Endodermal cell (in vitro differentiated cells): ENCODE measurements around the gene ADAMTS18. TPM values are rescaled to one million over a fixed set of nuclear protein-coding genes. Genes with fewer than 3 reads are reported as not detected.

Experiments used
- DNase-seq: peaks from one replicate; pipeline ENCODE4 v3.0.0-alpha.2; 2017
- H3K27ac ChIP-seq: 2 replicates; pipeline ENCODE4 v1.5.1; 2013; ENCODE audit warnings: mild to moderate bottlenecking, low read depth, low read length, moderate library complexity
- H3K27me3 ChIP-seq: 2 replicates; pipeline ENCODE4 v1.6.1; 2013; ENCODE audit warnings: mild to moderate bottlenecking, low read length, moderate library complexity; ENCODE audit not compliant: insufficient read depth, control insufficient read depth, poor library complexity, severe bottlenecking
- H3K36me3 ChIP-seq: 2 replicates; pipeline ENCODE4 v1.7.0; 2013; ENCODE audit warnings: mild to moderate bottlenecking, low read length, moderate library complexity; ENCODE audit not compliant: control insufficient read depth, insufficient read depth
- H3K4me1 ChIP-seq: one replicate; pipeline ENCODE4 v1.7.0; 2013; ENCODE audit warnings: low read length; ENCODE audit not compliant: control insufficient read depth, insufficient read depth
- H3K4me3 ChIP-seq: 2 replicates; pipeline ENCODE4 v1.5.1; 2013; ENCODE audit warnings: mild to moderate bottlenecking, low read length, moderate library complexity
- H3K9ac ChIP-seq: 2 replicates; pipeline ENCODE4 v1.6.1; 2013; ENCODE audit warnings: mild to moderate bottlenecking, low read length, moderate library complexity; ENCODE audit not compliant: poor library complexity, severe bottlenecking; ENCODE audit errors: extremely low read depth
- H3K9me3 ChIP-seq: 2 replicates; pipeline ENCODE4 v1.6.1; 2013; ENCODE audit warnings: mild to moderate bottlenecking, low read length, moderate library complexity; ENCODE audit not compliant: control insufficient read depth
- H3K27ac Mint-ChIP-seq: 2 replicates; pipeline ENCODE4 v1.8.0; 2020; ENCODE audit warnings: mixed read lengths
- H3K27me3 Mint-ChIP-seq: 2 replicates; pipeline ENCODE4 v1.8.0; 2021; ENCODE audit warnings: mild to moderate bottlenecking, mixed read lengths; ENCODE audit not compliant: insufficient read depth
- H3K36me3 Mint-ChIP-seq: 2 replicates; pipeline ENCODE4 v1.8.0; 2020; ENCODE audit warnings: low read depth, mixed read lengths
- H3K4me1 Mint-ChIP-seq: 2 replicates; pipeline ENCODE4 v1.8.0; 2020; ENCODE audit warnings: mixed read lengths
- H3K4me3 Mint-ChIP-seq: 2 replicates; pipeline ENCODE4 v1.8.0; 2020; ENCODE audit warnings: mild to moderate bottlenecking, moderate library complexity, mixed read lengths
- H3K9me3 Mint-ChIP-seq: 2 replicates; pipeline ENCODE4 v1.8.0; 2020; ENCODE audit warnings: mild to moderate bottlenecking, mixed read lengths
- WGBS, 2 experiments: methylation state at CpG; one replicate each; pipeline versions ENCODE4 v1.1.5 to v1.1.7; 2013; ENCODE audit warnings: missing lambda C conversion rate in 2 of 2, mixed read lengths in 1 of 2; ENCODE audit not compliant: insufficient coverage in 1 of 2, insufficient read length in 1 of 2; 5-methylcytosine and 5-hydroxymethylcytosine counted together
- long read RNA-seq, 4 experiments: library from polyadenylated mRNA in 2 of 4; library from RNA in 1 of 4; library from capped mRNA in 1 of 4; stranded (forward) in 3 of 4; unstranded in 1 of 4; transcript quantifications; one replicate each; pipeline ENCODE4 v2.0.0, GENCODE V29; 2020 to 2021; ENCODE audit warnings: inconsistent platforms in 1 of 4
- polyA plus RNA-seq, 2 experiments: library from polyadenylated mRNA; stranded (reverse); fragments of 50-300 nt; gene quantifications; one replicate each; pipeline ENCODE4 v1.2.3, GENCODE V29; 2013
- total RNA-seq, 2 donors: library from RNA; stranded (reverse); fragmentation: NEBNext Ultra II Directional in 1 of 2; extraction: Animal tissue kit (Norgen Biotek cat#: 25700) in 1 of 2; gene quantifications; 2 replicates in 1 of 2; 3 replicates in 1 of 2; pipeline ENCODE4 v1.2.1, GENCODE V29; 2021
- TF ChIP-seq, protein P1 (sequence below): fragments of 200-600 bp; sonication (generic); conservative IDR thresholded peaks from 2 replicates; pipeline ENCODE4 v1.5.0; 2021; ENCODE audit warnings: antibody characterized with exemption, mild to moderate bottlenecking

The ADAMTS18 gene, protein sequence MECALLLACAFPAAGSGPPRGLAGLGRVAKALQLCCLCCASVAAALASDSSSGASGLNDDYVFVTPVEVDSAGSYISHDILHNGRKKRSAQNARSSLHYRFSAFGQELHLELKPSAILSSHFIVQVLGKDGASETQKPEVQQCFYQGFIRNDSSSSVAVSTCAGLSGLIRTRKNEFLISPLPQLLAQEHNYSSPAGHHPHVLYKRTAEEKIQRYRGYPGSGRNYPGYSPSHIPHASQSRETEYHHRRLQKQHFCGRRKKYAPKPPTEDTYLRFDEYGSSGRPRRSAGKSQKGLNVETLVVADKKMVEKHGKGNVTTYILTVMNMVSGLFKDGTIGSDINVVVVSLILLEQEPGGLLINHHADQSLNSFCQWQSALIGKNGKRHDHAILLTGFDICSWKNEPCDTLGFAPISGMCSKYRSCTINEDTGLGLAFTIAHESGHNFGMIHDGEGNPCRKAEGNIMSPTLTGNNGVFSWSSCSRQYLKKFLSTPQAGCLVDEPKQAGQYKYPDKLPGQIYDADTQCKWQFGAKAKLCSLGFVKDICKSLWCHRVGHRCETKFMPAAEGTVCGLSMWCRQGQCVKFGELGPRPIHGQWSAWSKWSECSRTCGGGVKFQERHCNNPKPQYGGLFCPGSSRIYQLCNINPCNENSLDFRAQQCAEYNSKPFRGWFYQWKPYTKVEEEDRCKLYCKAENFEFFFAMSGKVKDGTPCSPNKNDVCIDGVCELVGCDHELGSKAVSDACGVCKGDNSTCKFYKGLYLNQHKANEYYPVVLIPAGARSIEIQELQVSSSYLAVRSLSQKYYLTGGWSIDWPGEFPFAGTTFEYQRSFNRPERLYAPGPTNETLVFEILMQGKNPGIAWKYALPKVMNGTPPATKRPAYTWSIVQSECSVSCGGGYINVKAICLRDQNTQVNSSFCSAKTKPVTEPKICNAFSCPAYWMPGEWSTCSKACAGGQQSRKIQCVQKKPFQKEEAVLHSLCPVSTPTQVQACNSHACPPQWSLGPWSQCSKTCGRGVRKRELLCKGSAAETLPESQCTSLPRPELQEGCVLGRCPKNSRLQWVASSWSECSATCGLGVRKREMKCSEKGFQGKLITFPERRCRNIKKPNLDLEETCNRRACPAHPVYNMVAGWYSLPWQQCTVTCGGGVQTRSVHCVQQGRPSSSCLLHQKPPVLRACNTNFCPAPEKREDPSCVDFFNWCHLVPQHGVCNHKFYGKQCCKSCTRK (N-terminal part only)
- total RNA-seq: 10 to 100 TPM in 1 of 2 donors, 1 to 10 TPM in 1; 7.9 to 12.4 TPM
- polyA plus RNA-seq (2013, experiment 1 of 2): 3.4 TPM
- polyA plus RNA-seq (2013, experiment 2 of 2): 1.8 TPM
- long read RNA-seq, experiment 1, partial matches to known transcripts: 1 of 4 reads
- long read RNA-seq, experiment 1, other reads (novel, unspliced or antisense): 3 of 4 reads
- long read RNA-seq, experiment 2, full-length matches to known transcripts: 3 of 8 reads
- long read RNA-seq, experiment 2, partial matches to known transcripts: 2 of 8 reads
- long read RNA-seq, experiment 2, other reads (novel, unspliced or antisense): 3 of 8 reads
- long read RNA-seq, experiment 3, full-length matches to known transcripts: 3 of 13 reads
- long read RNA-seq, experiment 3, partial matches to known transcripts: 5 of 13 reads
- long read RNA-seq, experiment 3, other reads (novel, unspliced or antisense): 5 of 13 reads
- long read RNA-seq, experiment 4, partial matches to known transcripts: 1 of 1 reads
- long read RNA-seq, experiment 4, other reads (novel, unspliced or antisense): 0 of 1 reads

GRCh38 chr16:77434530-77435271 is at the start of gene ADAMTS18:
ADAMTS18 (minus strand) TSS chr16:77435034; CDS start chr16:77434695, 339 bp downstream.
- Histone ChIP-seq H3K9ac (peak within 1 kb of the TSS; percentile 3), H3K27me3 (peaks cover 23% of the 10 kb centered on the region), H3K9me3 (no peaks in the 10 kb centered on the region), H3K4me1 (peaks cover 4% of the 10 kb centered on the region), H3K36me3 (peaks cover 14% of the 10 kb centered on the region), H3K4me3 (peak within 1 kb of the TSS; percentile 77), H3K27ac (no peak within 1 kb of the TSS)
- Mint-ChIP-seq H3K4me1 (peaks cover 58% of the 10 kb centered on the region), H3K9me3 (no peaks in the 10 kb centered on the region), H3K27ac (no peak within 1 kb of the TSS), H3K4me3 (peak within 1 kb of the TSS; percentile 63), H3K27me3 (peaks cover 37% of the 10 kb centered on the region), H3K36me3 (peaks cover 12% of the 10 kb centered on the region)
- TF ChIP-seq, protein P1, sequence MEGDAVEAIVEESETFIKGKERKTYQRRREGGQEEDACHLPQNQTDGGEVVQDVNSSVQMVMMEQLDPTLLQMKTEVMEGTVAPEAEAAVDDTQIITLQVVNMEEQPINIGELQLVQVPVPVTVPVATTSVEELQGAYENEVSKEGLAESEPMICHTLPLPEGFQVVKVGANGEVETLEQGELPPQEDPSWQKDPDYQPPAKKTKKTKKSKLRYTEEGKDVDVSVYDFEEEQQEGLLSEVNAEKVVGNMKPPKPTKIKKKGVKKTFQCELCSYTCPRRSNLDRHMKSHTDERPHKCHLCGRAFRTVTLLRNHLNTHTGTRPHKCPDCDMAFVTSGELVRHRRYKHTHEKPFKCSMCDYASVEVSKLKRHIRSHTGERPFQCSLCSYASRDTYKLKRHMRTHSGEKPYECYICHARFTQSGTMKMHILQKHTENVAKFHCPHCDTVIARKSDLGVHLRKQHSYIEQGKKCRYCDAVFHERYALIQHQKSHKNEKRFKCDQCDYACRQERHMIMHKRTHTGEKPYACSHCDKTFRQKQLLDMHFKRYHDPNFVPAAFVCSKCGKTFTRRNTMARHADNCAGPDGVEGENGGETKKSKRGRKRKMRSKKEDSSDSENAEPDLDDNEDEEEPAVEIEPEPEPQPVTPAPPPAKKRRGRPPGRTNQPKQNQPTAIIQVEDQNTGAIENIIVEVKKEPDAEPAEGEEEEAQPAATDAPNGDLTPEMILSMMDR: peak; percentile 61
- WGBS, 2 experiments: 0% methylated on average over 8 to 92 of the region's 92 CpGs
- peak; percentile 88 for DNase-seq

DNA sequence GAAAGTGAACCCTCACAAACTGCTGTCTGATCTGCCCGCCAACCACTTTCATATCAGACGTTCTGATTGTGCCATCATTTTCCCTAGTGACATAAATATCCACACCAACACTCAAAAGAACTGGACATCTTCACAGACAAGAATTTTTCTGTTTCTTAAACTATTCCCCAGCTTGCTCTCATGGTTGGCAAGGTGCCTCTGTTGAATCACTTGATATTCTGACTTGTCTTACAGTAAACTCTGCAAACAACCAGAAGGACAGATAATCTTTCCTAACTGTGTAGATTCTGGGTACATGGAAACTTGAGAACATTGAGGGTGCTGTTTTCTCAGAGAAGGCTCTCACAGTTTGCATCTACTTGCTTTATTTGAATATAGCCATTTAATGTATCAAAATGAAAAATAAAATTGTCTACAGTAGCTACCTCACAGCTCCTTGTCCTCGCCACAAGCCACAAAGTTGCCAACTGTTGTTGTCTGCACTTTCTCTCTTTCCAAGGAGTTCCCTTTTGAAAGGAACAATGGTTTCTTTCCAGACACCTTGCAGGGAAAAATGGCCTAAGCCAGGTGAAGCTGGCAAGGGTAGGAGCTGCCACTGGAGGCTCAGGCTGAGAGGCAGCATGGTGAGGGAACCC is 46.0 kb upstream of the ADAMTS18 start:
- TF ChIP-seq, protein P1: no peak
- Mint-ChIP-seq H3K27ac (no peak overlapping the region), H3K4me3 (no peak overlapping the region), H3K4me1 (peaks cover 23% of the 10 kb centered on the region), H3K36me3 (no peaks in the 10 kb centered on the region), H3K27me3 (peaks cover 3% of the 10 kb centered on the region), H3K9me3 (no peaks in the 10 kb centered on the region)
- Histone ChIP-seq H3K36me3 (no peaks in the 10 kb centered on the region), H3K4me1 (peaks cover 3% of the 10 kb centered on the region), H3K9ac (no peak overlapping the region), H3K27me3 (no peaks in the 10 kb centered on the region), H3K27ac (no peak overlapping the region), H3K4me3 (no peak overlapping the region), H3K9me3 (no peaks in the 10 kb centered on the region)
- 94 to 100% methylated on average over 2 to 3 of the region's 3 CpGs for WGBS, 2 experiments
- DNase-seq: no peak
